Mesendoderm (in vitro differentiated cells): ENCODE results near the gene LDLRAD4.

Source experiments
- DNase-seq: peaks from one replicate; pipeline ENCODE4 v3.0.0; 2013
- H2AK5ac ChIP-seq: 2 replicates; pipeline ENCODE4 v1.6.1; 2013; ENCODE audit warnings: low read length, inconsistent platforms
- H2BK120ac ChIP-seq: 2 replicates; pipeline ENCODE4 v1.6.1; 2013; ENCODE audit warnings: low read depth, mild to moderate bottlenecking, low read length, moderate library complexity, mixed read lengths
- H2BK15ac ChIP-seq: replicated peaks from 2 replicates; pipeline ENCODE4 v1.6.1; 2013; ENCODE audit warnings: low read depth, mild to moderate bottlenecking, moderate library complexity
- H2BK5ac ChIP-seq: 2 replicates; pipeline ENCODE4 v1.6.1; 2013; ENCODE audit warnings: low read length, inconsistent platforms
- H3K18ac ChIP-seq: 2 replicates; pipeline ENCODE4 v1.6.1; 2013; ENCODE audit warnings: mild to moderate bottlenecking, low read length, mixed read lengths
- H3K23ac ChIP-seq: one replicate; pipeline ENCODE4 v1.6.1; 2013; ENCODE audit warnings: low read length
- H3K27ac ChIP-seq: 2 replicates; pipeline ENCODE4 v1.5.1; 2013; ENCODE audit warnings: low read depth, mild to moderate bottlenecking, inconsistent platforms, low read length, moderate library complexity
- H3K27me3 ChIP-seq: 2 replicates; pipeline ENCODE4 v1.6.1; 2013; ENCODE audit warnings: low read length, control low read depth, mild to moderate bottlenecking, inconsistent platforms; ENCODE audit not compliant: insufficient read depth, poor library complexity
- H3K36me3 ChIP-seq: 2 replicates; pipeline ENCODE4 v1.6.1; 2013; ENCODE audit warnings: low read length, inconsistent platforms; ENCODE audit not compliant: control insufficient read depth, insufficient read depth
- H3K4ac ChIP-seq: one replicate; pipeline ENCODE4 v1.6.1; 2013; ENCODE audit warnings: low read depth, mild to moderate bottlenecking, low read length, moderate library complexity
- H3K4me1 ChIP-seq: 2 replicates; pipeline ENCODE4 v1.6.1; 2013; ENCODE audit warnings: low read depth, low read length, inconsistent platforms; ENCODE audit not compliant: control insufficient read depth
- H3K4me2 ChIP-seq: 2 replicates; pipeline ENCODE4 v1.6.1; 2013; ENCODE audit warnings: low read length
- H3K4me3 ChIP-seq: 2 replicates; pipeline ENCODE4 v1.5.1; 2013; ENCODE audit warnings: mild to moderate bottlenecking, low read length
- H3K56ac ChIP-seq: one replicate; pipeline ENCODE4 v1.6.1; 2013; ENCODE audit warnings: low read length
- H3K79me1 ChIP-seq: 2 replicates; pipeline ENCODE4 v1.6.1; 2013; ENCODE audit warnings: low read length, inconsistent platforms
- H3K79me2 ChIP-seq: 2 replicates; pipeline ENCODE4 v1.6.1; 2013; ENCODE audit warnings: mild to moderate bottlenecking, low read length; ENCODE audit not compliant: control insufficient read depth, insufficient read depth
- H3K9ac ChIP-seq: 2 replicates; pipeline ENCODE4 v1.6.1; 2013; ENCODE audit warnings: low read length, inconsistent platforms
- H4K5ac ChIP-seq: one replicate; pipeline ENCODE4 v1.6.1; 2013; ENCODE audit warnings: low read length
- H4K8ac ChIP-seq: one replicate; pipeline ENCODE4 v1.6.1; 2013; ENCODE audit warnings: low read depth, mild to moderate bottlenecking, control low read depth, low read length, moderate library complexity
- WGBS: extraction: QIAGEN DNeasy Blood & Tissue Kit; methylation state at CpG from one replicate; pipeline ENCODE4 v1.1.7; 2013; ENCODE audit warnings: low lambda C conversion rate, missing lambda C conversion rate; ENCODE audit not compliant: insufficient coverage; ENCODE audit errors: extremely low coverage; 5-methylcytosine and 5-hydroxymethylcytosine counted together

The LDLRAD4 gene

DNA sequence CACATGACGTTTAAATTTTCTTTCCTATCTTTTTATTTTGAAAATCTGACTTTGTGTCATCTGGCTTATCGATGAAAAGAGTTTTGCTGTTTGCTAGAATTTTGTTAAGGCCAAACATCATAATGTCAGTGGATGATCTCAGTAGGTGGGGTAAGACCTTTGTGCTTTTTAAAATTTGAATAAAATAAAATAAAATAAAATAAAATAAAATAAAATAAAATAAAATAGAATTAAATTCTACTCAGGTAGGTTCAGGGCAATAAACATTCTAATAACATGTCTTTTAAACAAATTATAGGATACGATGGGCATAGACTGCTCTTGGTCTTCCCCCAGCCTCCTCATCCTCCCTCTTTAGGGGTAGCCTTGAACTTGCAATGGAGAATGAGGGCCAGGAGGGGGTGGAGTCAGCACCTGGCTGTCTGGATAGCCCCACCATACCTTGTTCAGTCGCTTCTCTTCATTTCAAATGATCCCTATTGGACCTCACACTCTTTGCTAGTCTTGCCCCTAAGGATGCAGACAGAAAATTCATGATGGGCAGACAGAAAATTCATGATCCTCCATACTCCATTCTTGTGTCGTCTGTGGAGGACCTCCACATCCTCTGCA is 8.1 kb downstream of the LDLRAD4 start:
- no peak for DNase-seq
- H3K4me3 ChIP-seq = no peak overlapping the region
- no peak overlapping the region for H3K27ac ChIP-seq
- H2AK5ac ChIP-seq = no peak overlapping the region
- H3K56ac ChIP-seq = no peak overlapping the region
- no peaks in the 10 kb centered on the region for H3K27me3 ChIP-seq
- no peak overlapping the region for H3K4ac ChIP-seq
- H3K4me1 ChIP-seq = no peaks in the 10 kb centered on the region
- no peak overlapping the region for H3K9ac ChIP-seq
- no peak overlapping the region for H3K4me2 ChIP-seq
- H4K8ac ChIP-seq = no peak overlapping the region
- no peaks in the 10 kb centered on the region for H3K79me1 ChIP-seq
- no peak overlapping the region for H4K5ac ChIP-seq
- no peaks in the 10 kb centered on the region for H3K36me3 ChIP-seq
- H2BK120ac ChIP-seq = no peak overlapping the region
- H3K79me2 ChIP-seq = no peaks in the 10 kb centered on the region
- WGBS = no CpG with 5 or more reads among the region's 5 CpGs
- H2BK5ac ChIP-seq = no peak overlapping the region
- H3K18ac ChIP-seq = no peak overlapping the region
- H3K23ac ChIP-seq = no peak overlapping the region
- H2BK15ac ChIP-seq = no peak overlapping the region

- Histone ChIP-seq H2AK5ac (no peak overlapping the region), H3K4ac (no peak overlapping the region), H3K4me1 (no peaks in the 10 kb centered on the region), H2BK120ac (no peak overlapping the region), H3K18ac (no peak overlapping the region), H2BK5ac (no peak overlapping the region), H4K8ac (no peak overlapping the region), H3K27me3 (no peaks in the 10 kb centered on the region), H3K9ac (no peak overlapping the region), H3K4me2 (no peak overlapping the region), H3K4me3 (no peak overlapping the region), H3K79me2 (no peaks in the 10 kb centered on the region), H2BK15ac (no peak overlapping the region), H4K5ac (no peak overlapping the region), H3K23ac (no peak overlapping the region), H3K56ac (no peak overlapping the region), H3K27ac (no peak overlapping the region), H3K79me1 (no peaks in the 10 kb centered on the region), H3K36me3 (no peaks in the 10 kb centered on the region)
- WGBS = no CpG with 5 or more reads among the region's 6 CpGs
- DNase-seq = no peak
Observed at GRCh38 chr18:13227910-13228309, 9.3 kb downstream of the LDLRAD4 start.

DNA sequence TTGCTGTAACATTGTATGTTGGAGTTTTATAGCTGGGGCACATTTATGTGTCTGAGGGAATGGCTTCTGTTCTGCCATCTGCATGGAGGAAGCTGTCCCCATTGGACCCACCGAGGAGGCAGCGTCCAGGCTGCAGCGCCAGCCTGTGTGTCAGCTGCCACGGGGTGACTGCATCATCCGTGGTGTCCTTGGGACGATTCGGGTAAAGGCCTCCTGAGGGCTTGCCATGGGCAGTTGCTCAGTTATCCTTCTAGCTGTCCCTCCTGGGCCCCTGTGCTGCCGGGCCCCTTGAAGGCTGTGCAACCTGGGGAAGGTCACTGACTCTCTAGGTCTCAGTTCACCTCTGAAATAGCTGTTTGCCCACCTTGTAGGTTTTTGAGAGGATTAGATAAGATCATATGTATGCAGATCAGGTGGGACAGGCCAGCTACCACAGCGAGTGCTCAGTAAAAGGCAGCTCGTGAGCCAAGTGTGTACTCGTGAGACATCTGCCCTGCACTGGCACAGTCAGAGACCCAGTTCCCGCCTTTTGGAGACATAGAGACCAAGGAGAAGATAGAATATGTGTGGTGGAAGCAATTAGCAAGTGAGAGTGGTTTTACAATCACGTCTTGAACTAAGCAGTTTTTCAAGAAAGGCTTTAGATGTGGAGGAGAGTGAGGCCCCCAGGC is 10.6 kb downstream of the LDLRAD4 start:
- no peak overlapping the region for H4K8ac ChIP-seq
- no peak overlapping the region for H3K9ac ChIP-seq
- no peaks in the 10 kb centered on the region for H3K4me1 ChIP-seq
- no peaks in the 10 kb centered on the region for H3K79me1 ChIP-seq
- no peak overlapping the region for H2BK15ac ChIP-seq
- no CpG with 5 or more reads among the region's 13 CpGs for WGBS
- no peak overlapping the region for H2AK5ac ChIP-seq
- H3K18ac ChIP-seq = no peak overlapping the region
- no peak overlapping the region for H3K23ac ChIP-seq
- H3K36me3 ChIP-seq = no peaks in the 10 kb centered on the region
- H3K4ac ChIP-seq = no peak overlapping the region
- no peak overlapping the region for H2BK120ac ChIP-seq
- no peak overlapping the region for H3K56ac ChIP-seq
- H3K27me3 ChIP-seq = no peaks in the 10 kb centered on the region
- H3K4me3 ChIP-seq = no peak overlapping the region
- H3K4me2 ChIP-seq = no peak overlapping the region
- no peaks in the 10 kb centered on the region for H3K79me2 ChIP-seq
- no peak overlapping the region for H4K5ac ChIP-seq
- H2BK5ac ChIP-seq = no peak overlapping the region
- H3K27ac ChIP-seq = no peak overlapping the region
- no peak for DNase-seq

DNA sequence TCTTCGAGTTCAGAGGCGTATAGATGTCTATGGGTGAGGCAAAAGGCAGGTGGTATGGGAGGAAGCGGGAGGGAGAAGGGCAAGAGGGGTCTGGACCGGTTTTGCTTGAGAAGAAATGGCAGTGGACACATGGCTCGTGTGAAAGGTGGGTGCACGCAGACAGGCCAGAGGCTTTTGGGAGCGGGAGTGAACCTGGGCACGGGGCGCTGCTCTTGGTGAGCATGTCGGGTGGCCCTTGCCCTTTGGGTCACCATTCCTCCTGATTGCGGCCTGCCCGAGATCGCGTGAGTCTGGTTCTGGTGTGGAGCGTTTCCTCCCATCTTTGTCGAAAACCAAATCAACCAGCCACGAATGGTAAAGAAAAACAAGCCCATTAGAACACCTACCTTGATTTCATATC is 12.6 kb downstream of the LDLRAD4 start:
- Histone ChIP-seq H3K4me2 (no peak overlapping the region), H3K4me1 (no peaks in the 10 kb centered on the region), H4K8ac (no peak overlapping the region), H4K5ac (no peak overlapping the region), H2BK15ac (no peak overlapping the region), H2BK5ac (no peak overlapping the region), H3K79me1 (no peaks in the 10 kb centered on the region), H3K18ac (no peak overlapping the region), H3K27ac (no peak overlapping the region), H2BK120ac (no peak overlapping the region), H3K79me2 (no peaks in the 10 kb centered on the region), H3K4me3 (no peak overlapping the region), H3K23ac (no peak overlapping the region), H3K56ac (no peak overlapping the region), H2AK5ac (no peak overlapping the region), H3K9ac (no peak overlapping the region), H3K27me3 (no peaks in the 10 kb centered on the region), H3K36me3 (no peaks in the 10 kb centered on the region), H3K4ac (no peak overlapping the region)
- WGBS = no CpG with 5 or more reads among the region's 17 CpGs
- DNase-seq = no peak

DNA sequence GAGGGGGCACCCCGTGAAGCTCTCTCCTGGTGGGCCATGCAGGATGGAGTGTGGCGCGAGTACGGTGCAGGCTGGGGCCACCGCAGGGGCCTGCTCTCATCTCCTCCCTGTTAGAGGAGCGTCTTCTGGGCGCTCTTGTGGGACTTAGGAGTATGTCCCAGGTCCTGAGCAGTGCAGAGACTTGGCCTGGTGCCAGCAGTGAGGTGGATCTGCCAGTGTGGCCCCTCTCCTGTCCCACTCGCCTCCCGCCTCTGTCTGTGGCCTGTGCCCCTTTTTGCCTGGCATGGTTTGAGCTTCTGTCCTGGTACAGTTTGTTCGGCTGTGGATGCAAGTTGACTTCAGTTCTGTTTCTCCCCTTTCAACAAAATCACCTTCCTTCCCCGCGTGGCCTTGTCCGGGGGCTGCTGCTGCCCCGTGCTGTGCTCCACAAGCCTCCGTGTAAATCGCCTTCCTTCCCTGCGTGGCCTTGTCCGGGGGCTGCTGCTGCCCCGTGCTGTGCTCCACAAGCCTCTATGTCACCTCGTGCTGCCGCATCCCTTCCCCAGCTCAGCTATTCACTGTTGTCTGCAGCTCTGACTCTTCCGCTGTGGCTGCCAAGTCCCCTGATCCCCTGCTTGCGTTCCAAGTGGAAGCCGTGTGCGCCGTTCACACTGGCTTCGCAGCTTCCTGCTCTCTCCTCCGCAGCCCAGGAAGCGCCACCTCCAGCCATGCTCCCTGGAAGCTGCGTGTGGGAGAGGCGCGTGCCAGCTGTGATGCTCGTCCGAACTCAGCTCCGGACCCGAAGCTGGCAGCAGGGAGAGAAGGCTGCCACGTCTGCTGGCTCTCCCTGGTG is 13.7 kb downstream of the LDLRAD4 start:
- H3K4ac ChIP-seq = no peak overlapping the region
- H3K9ac ChIP-seq = no peak overlapping the region
- no peaks in the 10 kb centered on the region for H3K4me1 ChIP-seq
- no peaks in the 10 kb centered on the region for H3K79me1 ChIP-seq
- no peak overlapping the region for H2BK5ac ChIP-seq
- H3K4me3 ChIP-seq = no peak overlapping the region
- no peaks in the 10 kb centered on the region for H3K36me3 ChIP-seq
- no peaks in the 10 kb centered on the region for H3K27me3 ChIP-seq
- no peak overlapping the region for H3K4me2 ChIP-seq
- no peak overlapping the region for H4K8ac ChIP-seq
- H4K5ac ChIP-seq = no peak overlapping the region
- no peak overlapping the region for H2BK15ac ChIP-seq
- no peak overlapping the region for H3K27ac ChIP-seq
- no peak overlapping the region for H3K56ac ChIP-seq
- H3K18ac ChIP-seq = no peak overlapping the region
- DNase-seq = no peak
- H3K79me2 ChIP-seq = no peaks in the 10 kb centered on the region
- no peak overlapping the region for H2AK5ac ChIP-seq
- WGBS = no CpG with 5 or more reads among the region's 37 CpGs
- H2BK120ac ChIP-seq = no peak overlapping the region
- no peak overlapping the region for H3K23ac ChIP-seq
